OCI-LY7 (cell line): ENCODE results near the gene FRRS1L. TPM values are rescaled to one million over a fixed set of nuclear protein-coding genes. Genes with fewer than 3 reads are reported as not detected.

Experiments
- BruUV-seq: library from RNA; stranded (reverse); fragments of 400-500 nt; replicated peaks from 2 replicates; lab custom pipeline; 2021; lab: Mats Ljungman, UMichigan
- CTCF ChIA-PET: fragments of 300-600 bp; sonication (Branson Sonifier 250); formaldehyde crosslinking; loops from one replicate; lab custom pipeline; 2022; ENCODE audit warnings: antibody characterized with exemption; ENCODE audit not compliant: unreplicated experiment; lab: Charles Lee
- POLR2A ChIA-PET: fragments of 300-600 bp; sonication (Branson Sonifier 250); formaldehyde crosslinking; loops from one replicate; lab custom pipeline; 2022; ENCODE audit warnings: antibody characterized with exemption; lab: Charles Lee
- DNase-seq: peaks from one replicate; pipeline ENCODE4 v3.0.0-alpha.2; 2015; ENCODE audit warnings: low spot score
- H2AFZ ChIP-seq: fragments of 200-600 bp; sonication (generic), shearing (Covaris generic); 2 replicates; pipeline ENCODE4 v1.6.1; 2014; ENCODE audit warnings: mild to moderate bottlenecking, antibody characterized with exemption, low read length, moderate library complexity
- H3K27ac ChIP-seq: fragments of 200-600 bp; sonication (generic); 2 replicates; pipeline ENCODE4 v1.5.1; 2014; ENCODE audit warnings: mixed run types, low read depth, mild to moderate bottlenecking, moderate library complexity, low read length, inconsistent platforms; ENCODE audit not compliant: poor library complexity, severe bottlenecking
- H3K36me3 ChIP-seq: fragments of 200-600 bp; sonication (generic); 2 replicates; pipeline ENCODE4 v1.6.1; 2014; ENCODE audit warnings: mild to moderate bottlenecking, antibody characterized with exemption, low read length, moderate library complexity, mixed read lengths; ENCODE audit not compliant: insufficient read depth
- H3K4me1 ChIP-seq: fragments of 200-600 bp; sonication (generic); 2 replicates; pipeline ENCODE4 v1.5.1; 2014; ENCODE audit warnings: mild to moderate bottlenecking, low read length; ENCODE audit not compliant: insufficient read depth, poor library complexity, severe bottlenecking
- H3K4me2 ChIP-seq: fragments of 200-600 bp; sonication (generic); 2 replicates; pipeline ENCODE4 v1.6.1; 2014; ENCODE audit warnings: mild to moderate bottlenecking, low read length
- H3K4me3 ChIP-seq: fragments of 200-600 bp; sonication (generic); 2 replicates; pipeline ENCODE4 v1.5.1; 2014; ENCODE audit warnings: mild to moderate bottlenecking, low read depth, low read length; ENCODE audit not compliant: poor library complexity, severe bottlenecking
- H3K79me2 ChIP-seq: fragments of 200-600 bp; sonication (generic); 2 replicates; pipeline ENCODE4 v1.6.1; 2016; ENCODE audit warnings: low read depth, mild to moderate bottlenecking, low read length, moderate library complexity, mixed read lengths; ENCODE audit not compliant: insufficient read depth
- H3K9me2 ChIP-seq: fragments of 200-600 bp; sonication (generic); 2 replicates; pipeline ENCODE4 v1.6.1; 2016; ENCODE audit warnings: mild to moderate bottlenecking, low read length, mixed read lengths; ENCODE audit not compliant: insufficient read depth
- H3K9me3 ChIP-seq: fragments of 200-600 bp; sonication (generic); 2 replicates; pipeline ENCODE4 v1.6.1; 2014; ENCODE audit warnings: mild to moderate bottlenecking, mixed run types, low read length, mixed read lengths
- H4K20me1 ChIP-seq: fragments of 200-600 bp; sonication (generic); 2 replicates; pipeline ENCODE4 v1.6.1; 2014; ENCODE audit warnings: mild to moderate bottlenecking, antibody characterized with exemption, low read length, moderate library complexity, mixed read lengths; ENCODE audit not compliant: insufficient read depth
- CTCF ChIP-seq: fragments of 200-600 bp; sonication (generic); conservative IDR thresholded peaks from 2 replicates; pipeline ENCODE4 v1.5.1; 2014; ENCODE audit warnings: mild to moderate bottlenecking, antibody characterized with exemption, low read length, moderate library complexity, mixed read lengths
- EZH2phosphoT487 ChIP-seq: fragments of 200-600 bp; sonication (generic); IDR thresholded peaks from 2 replicates; pipeline ENCODE4 v1.6.1; 2018; ENCODE audit warnings: low read depth, borderline replicate concordance, mild to moderate bottlenecking, mixed run types, antibody characterized with exemption, low read length, moderate library complexity, mixed read lengths
- intact Hi-C: fragments of 100-400 bp; cut with micrococcal nuclease; formaldehyde crosslinking; loops from one replicate; pipeline ENCODE4 v1.10.0; 2022; ENCODE audit not compliant: unreplicated experiment
- total RNA-seq, 2 experiments: library from RNA; depleted of rRNA in 1 of 2; stranded (reverse); fragments of >200 nt in 1 of 2; shearing (Covaris generic) in 1 of 2; gene quantifications; 2 replicates each; pipeline ENCODE4 v1.2.3, GENCODE V29; 2014 to 2022

FRRS1L gene
- total RNA-seq, 2 experiments from 2014 or later = not detected

GRCh38 chr9:109083813-109084405 is 83.1 kb downstream of the FRRS1L start:
- no peak for DNase-seq
- H3K4me1 ChIP-seq = no peaks in the 10 kb centered on the region
- peaks cover 96% of the 10 kb centered on the region for H3K36me3 ChIP-seq
- H4K20me1 ChIP-seq = peaks cover 11% of the 10 kb centered on the region
- no peak overlapping the region for H2AFZ ChIP-seq
- H3K4me3 ChIP-seq = no peak overlapping the region
- no TSS peak for BruUV-seq
- no peak for TF ChIP-seq EZH2phosphoT487
- no peak for TF ChIP-seq CTCF
- no peaks in the 10 kb centered on the region for H3K9me2 ChIP-seq
- intact Hi-C loops = no loop called here
- H3K27ac ChIP-seq = no peak overlapping the region
- H3K79me2 ChIP-seq = peaks cover 3% of the 10 kb centered on the region; the same call in 1 of the 2 replicates
- H3K9me3 ChIP-seq = no peaks in the 10 kb centered on the region
- POLR2A ChIA-PET = interaction anchor here (0.6 kb wide), 1 partner anchor 40 kb away, joined by 3 read pairs; no protein-coding TSS in a partner anchor
- CTCF ChIA-PET = no interaction called here
- no peak overlapping the region for H3K4me2 ChIP-seq

- peaks cover 10% of the 10 kb centered on the region for H4K20me1 ChIP-seq
- DNase-seq = no peak
- ChIA-PET POLR2A (interaction anchor here (0.8 kb wide), 1 partner anchor 39 kb away, joined by 3 read pairs; no protein-coding TSS in a partner anchor), CTCF (no interaction called here)
- H3K9me2 ChIP-seq = no peaks in the 10 kb centered on the region
- no peak overlapping the region for H3K27ac ChIP-seq
- TF ChIP-seq CTCF (no peak), EZH2phosphoT487 (no peak)
- no peak overlapping the region for H3K4me3 ChIP-seq
- H3K4me1 ChIP-seq = no peaks in the 10 kb centered on the region
- H3K9me3 ChIP-seq = no peaks in the 10 kb centered on the region
- no TSS peak for BruUV-seq
- intact Hi-C loops = no loop called here
- H2AFZ ChIP-seq = no peak overlapping the region
- H3K4me2 ChIP-seq = no peak overlapping the region
- peaks cover 3% of the 10 kb centered on the region; the same call in 1 of the 2 replicates for H3K79me2 ChIP-seq
- H3K36me3 ChIP-seq = peaks cover 96% of the 10 kb centered on the region
Observed at GRCh38 chr9:109083141-109083540, 83.9 kb downstream of the FRRS1L start.

DNA sequence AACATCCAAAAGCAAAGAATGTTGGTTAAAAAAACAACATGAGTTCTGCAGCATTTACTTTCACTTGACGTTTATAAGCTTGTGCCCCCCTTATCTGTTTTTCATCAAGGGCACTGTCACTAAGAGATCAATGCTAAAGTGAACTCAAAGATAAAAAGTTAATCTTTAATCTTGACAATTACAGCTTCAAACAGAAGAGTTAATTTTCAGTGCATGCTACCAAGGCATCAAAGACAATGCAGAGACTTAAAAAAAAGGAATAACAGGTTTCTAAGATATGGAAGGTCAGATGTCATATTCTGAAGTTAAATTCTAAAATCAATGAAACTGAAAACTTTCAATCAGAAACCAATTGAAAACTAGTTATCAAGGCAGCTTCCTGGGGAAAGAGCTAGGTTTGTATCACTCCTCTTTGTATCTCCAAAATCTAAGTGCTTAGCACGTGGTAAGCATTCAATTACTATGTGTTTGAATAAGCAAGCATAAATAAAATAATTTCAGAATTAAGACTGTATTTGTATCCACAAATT is 84.9 kb downstream of the FRRS1L start:
- POLR2A ChIA-PET = interaction anchor here (1.4 to 2.3 kb wide), 2 partner anchors 35 to 38 kb away, joined by 3 to 5 read pairs; no protein-coding TSS in a partner anchor
- no peak for TF ChIP-seq CTCF
- TF ChIP-seq EZH2phosphoT487 = no peak
- no peaks in the 10 kb centered on the region for H3K9me2 ChIP-seq
- H4K20me1 ChIP-seq = peaks cover 5% of the 10 kb centered on the region; the same call in 1 of the 2 replicates
- no peaks in the 10 kb centered on the region for H3K9me3 ChIP-seq
- H3K79me2 ChIP-seq = peaks cover 3% of the 10 kb centered on the region; the same call in 1 of the 2 replicates
- no peak overlapping the region for H3K27ac ChIP-seq
- intact Hi-C loops = no loop called here
- no peak overlapping the region for H3K4me2 ChIP-seq
- no TSS peak for BruUV-seq
- H3K4me3 ChIP-seq = no peak overlapping the region
- DNase-seq = no peak
- H2AFZ ChIP-seq = no peak overlapping the region
- H3K36me3 ChIP-seq = peaks cover 96% of the 10 kb centered on the region
- no peaks in the 10 kb centered on the region for H3K4me1 ChIP-seq
- CTCF ChIA-PET = interaction anchor here (1.5 kb wide), 1 partner anchor 27 kb away, joined by 3 read pairs; no protein-coding TSS in a partner anchor
